Cardiac fibroblast (primary cell): ENCODE results near the gene KNCN.

ENCODE experiments used
- DNase-seq, 2 donors: peaks; one replicate each; pipeline versions ENCODE4 v3.0.0 to v3.0.0-alpha.2; 2010; ENCODE audit warnings: low read depth in 2 of 2
- H3K4me3 ChIP-seq, 2 donors: replicated peaks in 1 of 2; 1 replicate in 1 of 2; 2 replicates in 1 of 2; pipeline ENCODE4 v1.5.1; 2011; ENCODE audit warnings: low read depth in 2 of 2, low read length in 2 of 2, mild to moderate bottlenecking in 2 of 2, moderate library complexity in 1 of 2
- TF ChIP-seq, protein P1 (sequence below): IDR thresholded peaks from one replicate; pipeline ENCODE4 v1.5.1; 2011; ENCODE audit warnings: low read depth, mild to moderate bottlenecking, low read length, inconsistent platforms

Gene KNCN

DNA sequence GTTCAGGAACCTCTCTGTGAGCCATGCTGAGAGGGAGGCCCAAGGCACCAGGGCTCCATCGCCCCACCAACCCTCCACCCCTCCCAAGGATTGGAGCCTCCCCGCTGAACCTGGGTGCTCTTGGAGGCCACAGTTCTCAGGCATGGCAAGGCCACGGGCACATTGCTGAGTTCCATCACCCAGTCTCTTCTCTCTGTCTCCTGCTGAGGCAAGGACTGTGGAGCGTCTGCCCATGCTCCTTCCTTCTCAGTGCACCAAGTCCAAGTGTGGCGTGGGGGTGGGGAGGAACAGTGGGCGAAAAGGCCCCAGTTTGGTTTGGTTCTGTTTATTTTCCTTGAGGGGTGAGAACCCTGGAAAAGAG is 2.8 kb upstream of the KNCN start:
- H3K4me3 ChIP-seq, result no peak overlapping the region
- TF ChIP-seq, protein P1, sequence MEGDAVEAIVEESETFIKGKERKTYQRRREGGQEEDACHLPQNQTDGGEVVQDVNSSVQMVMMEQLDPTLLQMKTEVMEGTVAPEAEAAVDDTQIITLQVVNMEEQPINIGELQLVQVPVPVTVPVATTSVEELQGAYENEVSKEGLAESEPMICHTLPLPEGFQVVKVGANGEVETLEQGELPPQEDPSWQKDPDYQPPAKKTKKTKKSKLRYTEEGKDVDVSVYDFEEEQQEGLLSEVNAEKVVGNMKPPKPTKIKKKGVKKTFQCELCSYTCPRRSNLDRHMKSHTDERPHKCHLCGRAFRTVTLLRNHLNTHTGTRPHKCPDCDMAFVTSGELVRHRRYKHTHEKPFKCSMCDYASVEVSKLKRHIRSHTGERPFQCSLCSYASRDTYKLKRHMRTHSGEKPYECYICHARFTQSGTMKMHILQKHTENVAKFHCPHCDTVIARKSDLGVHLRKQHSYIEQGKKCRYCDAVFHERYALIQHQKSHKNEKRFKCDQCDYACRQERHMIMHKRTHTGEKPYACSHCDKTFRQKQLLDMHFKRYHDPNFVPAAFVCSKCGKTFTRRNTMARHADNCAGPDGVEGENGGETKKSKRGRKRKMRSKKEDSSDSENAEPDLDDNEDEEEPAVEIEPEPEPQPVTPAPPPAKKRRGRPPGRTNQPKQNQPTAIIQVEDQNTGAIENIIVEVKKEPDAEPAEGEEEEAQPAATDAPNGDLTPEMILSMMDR, result no peak
- no peak for DNase-seq

DNA sequence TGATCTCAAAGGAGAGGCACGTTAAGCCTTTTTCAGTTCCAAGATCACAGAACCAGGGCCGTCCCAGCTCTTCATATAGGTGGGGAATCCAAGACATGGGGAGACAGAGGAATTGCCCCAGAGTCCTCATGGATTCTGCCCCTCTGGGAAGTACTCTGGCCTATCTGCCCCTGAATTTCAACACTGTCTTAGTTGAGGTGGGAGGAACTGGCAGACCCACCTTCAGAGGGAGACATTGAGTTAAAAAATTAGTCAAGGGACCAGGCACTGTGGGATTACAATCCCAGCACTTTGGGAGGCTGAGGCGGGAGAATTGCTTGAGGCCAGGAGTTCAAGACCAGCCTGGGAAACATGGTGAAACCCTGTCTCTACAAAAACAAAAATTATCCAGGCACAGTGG is 2.1 kb upstream of the KNCN start:
- no peak for DNase-seq
- TF ChIP-seq, protein P1, result no peak
- H3K4me3 ChIP-seq, result no peak overlapping the region

DNA sequence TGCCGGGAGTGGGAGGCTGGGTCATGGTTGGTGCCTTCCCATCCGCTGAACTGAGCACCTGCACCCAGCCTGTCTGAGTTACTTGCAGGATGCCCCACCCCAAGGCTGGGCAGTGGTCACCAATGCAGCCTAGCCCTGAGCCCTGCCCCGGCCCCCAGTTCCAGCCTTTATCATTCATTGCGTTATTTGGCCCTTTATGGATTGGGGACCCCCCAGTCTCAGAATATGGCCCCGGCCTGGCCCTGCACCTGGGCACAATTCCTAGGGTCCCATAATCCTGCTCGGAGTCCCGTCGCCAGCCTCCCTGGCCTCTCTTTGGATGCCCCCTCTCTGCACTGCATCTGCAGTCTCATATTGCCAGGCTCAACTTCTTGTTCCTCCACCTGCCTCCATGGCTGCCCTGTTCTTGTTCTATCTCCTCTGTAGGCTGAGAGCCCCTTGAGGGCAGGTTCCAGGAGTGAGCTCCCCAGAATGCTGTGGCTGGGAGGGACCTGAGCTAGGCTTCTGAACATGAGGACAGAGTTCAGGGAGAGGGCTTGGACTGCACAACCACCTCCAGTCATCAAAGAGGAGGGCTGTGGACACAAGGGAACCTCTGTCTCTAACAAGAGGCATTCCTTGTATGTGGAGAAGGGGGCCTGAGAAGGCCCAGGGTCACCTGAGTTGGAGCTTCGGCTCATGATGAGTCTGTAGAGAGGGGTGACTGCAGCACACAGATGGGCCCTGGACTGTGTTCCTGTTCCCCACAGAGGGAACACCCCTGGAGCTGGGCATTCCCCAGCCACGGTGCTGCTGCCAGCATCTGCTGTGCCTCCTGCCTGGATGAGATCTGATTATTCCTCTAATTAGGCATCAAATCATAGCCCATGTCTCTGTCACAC is 1.1 kb upstream of the KNCN start:
- no peak for DNase-seq

DNA sequence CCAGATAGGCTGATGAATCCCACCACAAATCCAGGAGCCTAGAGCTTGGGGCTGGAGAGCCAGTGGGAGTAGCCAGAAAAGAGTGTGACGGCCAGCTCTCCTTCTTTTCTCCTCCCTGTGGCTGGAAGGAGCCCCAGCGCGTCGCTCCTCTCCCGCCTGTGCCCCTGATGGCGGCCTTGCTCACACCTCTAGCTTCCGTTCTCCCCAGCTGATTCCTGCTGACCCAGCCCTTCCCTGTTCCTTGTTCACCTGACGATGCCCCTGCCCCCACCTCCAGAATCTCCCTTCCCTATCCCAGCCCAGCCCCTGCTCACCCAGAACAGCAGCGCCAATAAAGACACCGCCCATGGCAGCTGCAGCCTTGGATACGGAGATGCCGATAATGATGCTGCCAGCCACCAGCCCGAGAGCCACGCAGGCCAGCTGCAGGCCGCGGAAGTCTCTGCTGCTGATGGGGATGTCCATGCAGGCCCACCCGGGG is 656 bp downstream of the KNCN start:
- DNase-seq, result no peak
- TF ChIP-seq, protein P1, result no peak
- H3K4me3 ChIP-seq, result no peak overlapping the region

More for the DNA sequence above, 1.1 kb upstream of the KNCN start:
- TF ChIP-seq, protein P1, result no peak
- H3K4me3 ChIP-seq, result no peak overlapping the region

DNA sequence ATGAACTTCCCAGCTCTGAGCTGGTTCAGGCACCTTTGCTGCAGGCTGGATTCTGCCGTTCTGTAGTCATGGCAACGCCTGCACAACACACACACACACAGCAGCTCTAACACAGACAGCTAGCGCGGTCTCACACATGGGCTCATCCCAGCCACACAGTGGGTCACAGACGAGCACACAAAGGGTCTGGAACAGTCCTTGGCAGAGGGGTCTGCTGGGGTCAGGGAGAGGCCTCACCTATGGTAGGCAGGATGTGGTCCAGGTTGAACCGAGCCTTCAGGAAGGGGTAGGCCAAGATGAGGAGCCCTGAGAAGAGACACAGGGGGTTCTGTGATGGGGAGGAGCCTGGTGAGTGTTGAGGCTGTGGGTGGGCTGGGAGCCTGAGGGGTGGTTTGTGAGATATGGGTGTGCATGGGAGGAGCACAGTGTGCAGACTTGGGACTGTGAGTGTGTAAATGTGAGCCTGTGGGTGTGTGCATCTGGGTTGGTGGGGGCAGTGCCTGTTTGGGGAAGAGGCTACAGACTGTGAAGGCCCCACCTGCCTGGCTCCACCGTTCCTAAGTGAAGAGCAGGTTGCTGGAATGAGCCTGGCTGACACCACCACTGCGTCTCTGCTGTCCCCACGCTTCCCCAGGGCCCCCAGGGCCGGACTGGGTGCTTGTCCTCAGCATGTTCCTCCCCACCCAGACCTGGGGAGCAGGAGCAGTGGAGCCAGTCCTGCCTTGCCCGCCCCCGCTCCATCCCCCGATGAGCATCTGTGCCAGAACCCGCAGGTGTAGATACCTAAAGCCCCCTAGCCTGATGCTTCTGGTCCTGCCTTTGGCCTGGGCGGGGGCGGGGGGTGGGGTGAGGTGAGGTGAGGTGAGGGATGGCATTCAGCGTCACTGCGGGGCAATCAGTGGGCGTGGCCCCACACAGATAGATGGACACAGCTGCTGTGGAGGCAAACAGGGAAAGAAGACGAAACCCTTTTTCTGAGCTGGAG is 1.5 kb downstream of the KNCN start:
- DNase-seq, result peak; percentile 61 to 65
- TF ChIP-seq, protein P1, result no peak
- H3K4me3 ChIP-seq, result no peak overlapping the region

DNA sequence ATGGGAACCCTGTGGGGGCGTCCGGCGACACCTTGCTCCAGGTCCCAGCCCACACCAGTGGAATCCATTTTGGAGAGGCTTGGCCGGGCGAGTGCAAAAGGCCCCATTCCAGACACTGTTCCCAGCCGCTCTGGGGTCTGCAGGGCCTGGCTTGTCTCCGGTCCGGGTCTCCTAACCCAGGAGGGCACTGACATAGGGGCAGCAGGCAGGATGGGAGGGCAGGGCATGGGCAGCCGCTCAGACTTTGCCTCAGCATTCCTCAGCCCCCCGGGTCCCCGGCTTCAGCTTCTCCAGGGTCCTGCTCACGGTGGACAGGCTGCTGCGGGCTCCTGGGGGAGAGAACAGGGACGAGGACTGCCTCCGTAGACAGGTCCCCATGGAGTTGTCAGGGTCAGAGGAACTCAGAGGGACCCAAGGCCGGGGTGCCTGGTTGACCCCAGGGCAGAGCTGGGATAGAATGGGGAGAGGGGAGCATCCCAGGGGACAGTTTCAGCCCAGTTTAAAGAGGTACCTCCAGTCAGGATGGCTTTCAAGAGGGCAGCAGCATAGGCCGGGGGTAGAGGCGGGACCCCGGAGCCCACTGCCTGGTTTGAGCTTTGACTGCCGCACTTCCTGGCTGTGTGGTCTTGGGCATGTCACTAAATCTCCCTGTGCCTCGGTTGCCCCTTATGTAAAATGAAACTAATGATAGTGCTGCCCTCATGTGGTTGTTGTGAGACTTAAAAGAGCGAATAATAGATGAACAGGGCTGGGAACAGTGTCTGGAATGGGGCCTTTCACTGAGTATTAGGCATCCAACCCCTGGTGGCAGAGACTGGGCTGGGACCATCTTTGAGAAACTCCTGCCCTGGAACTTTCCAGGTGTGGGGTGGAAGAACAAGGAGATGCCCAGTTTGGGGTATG is 3.7 kb downstream of the KNCN start:
- DNase-seq, result peak; percentile 72 to 74
- H3K4me3 ChIP-seq, result no peak overlapping the region
- TF ChIP-seq, protein P1, result peak; percentile 47
